Suprapubic skin (tissue), 4 donors: ENCODE data around the gene RAB25. TPM values are rescaled to one million over a fixed set of nuclear protein-coding genes. Genes with fewer than 3 reads are reported as not detected.

Experiments
- DNase-seq, 2 donors: peaks; one replicate each; pipeline ENCODE4 v3.0.0-alpha.2; 2019; ENCODE audit warnings: low spot score in 2 of 2
- H3K27ac ChIP-seq: fragments of 200-600 bp; sonication (generic); one replicate; pipeline ENCODE4 v1.5.1; 2019
- H3K27me3 ChIP-seq: fragments of 200-600 bp; sonication (generic); one replicate; pipeline ENCODE4 v1.5.1; 2019
- H3K36me3 ChIP-seq: fragments of 200-600 bp; sonication (generic); one replicate; pipeline ENCODE4 v1.5.1; 2019
- H3K4me1 ChIP-seq: fragments of 200-600 bp; sonication (generic); one replicate; pipeline ENCODE4 v1.5.1; 2019
- H3K4me3 ChIP-seq: fragments of 200-600 bp; sonication (generic); one replicate; pipeline ENCODE4 v1.5.1; 2019; ENCODE audit warnings: mild to moderate bottlenecking
- H3K9me3 ChIP-seq: fragments of 200-600 bp; sonication (generic); one replicate; pipeline ENCODE4 v1.5.1; 2019
- CTCF ChIP-seq, 2 donors: fragments of 200-600 bp in 1 of 2; fragments of 450-650 bp in 1 of 2; sonication (generic) in 1 of 2; IDR thresholded peaks; one replicate each; pipeline ENCODE4 v1.5.1; 2016 to 2019; ENCODE audit warnings: antibody characterized with exemption in 2 of 2, mild to moderate bottlenecking in 1 of 2, moderate library complexity in 1 of 2
- EP300 ChIP-seq: sonication (generic); formaldehyde crosslinking; IDR thresholded peaks from one replicate; pipeline ENCODE4 v1.6.1; 2017; ENCODE audit warnings: antibody characterized with exemption
- POLR2A ChIP-seq, 2 donors: fragments of 450-650 bp; IDR thresholded peaks; one replicate each; pipeline ENCODE4 v1.6.1; 2017; ENCODE audit warnings: antibody characterized with exemption in 2 of 2, mild to moderate bottlenecking in 2 of 2, moderate library complexity in 2 of 2
- POLR2AphosphoS5 ChIP-seq, 3 donors: sonication (generic); formaldehyde crosslinking; IDR thresholded peaks; one replicate each; pipeline ENCODE4 v1.6.1; 2017; ENCODE audit warnings: antibody characterized with exemption in 3 of 3
- WGBS: methylation state at CpG from one replicate; pipeline ENCODE4 v1.1.5; 2018; 5-methylcytosine and 5-hydroxymethylcytosine counted together
- total RNA-seq, 4 donors: library from RNA; depleted of rRNA; stranded (reverse); fragments of >200 nt; gene quantifications; one replicate each; pipeline ENCODE4 v1.1.0, GENCODE V29; 2016

RAB25 gene
- total RNA-seq, 4 donors from 2014 or later = 150 to 284 (median 205) TPM

GRCh38 chr1:156083800-156084790, 23.1 kb downstream of the RAB25 start:
- Histone ChIP-seq H3K4me3 (no peak overlapping the region), H3K9me3 (no peaks in the 10 kb centered on the region), H3K27ac (no peak overlapping the region), H3K36me3 (no peaks in the 10 kb centered on the region), H3K27me3 (no peaks in the 10 kb centered on the region), H3K4me1 (peaks cover 26% of the 10 kb centered on the region)
- no peak for TF ChIP-seq EP300
- no peak for TF ChIP-seq POLR2A (IDR thresholded peaks at IDR 0.05)
- no peak for TF ChIP-seq POLR2AphosphoS5 (IDR thresholded peaks at IDR 0.05)
- TF ChIP-seq CTCF (IDR thresholded peaks at IDR 0.05) = no peak
- no peak for DNase-seq
- 67% methylated on average over 7 of the region's 7 CpGs for WGBS

GRCh38 chr1:156086256-156086662, 25.3 kb downstream of the RAB25 start:
- H3K27me3 ChIP-seq = no peaks in the 10 kb centered on the region
- H3K36me3 ChIP-seq = no peaks in the 10 kb centered on the region
- TF ChIP-seq POLR2AphosphoS5 (IDR thresholded peaks at IDR 0.05) (no peak), POLR2A (IDR thresholded peaks at IDR 0.05) (no peak), EP300 (no peak)
- DNase-seq = no peak
- no peak overlapping the region for H3K27ac ChIP-seq
- H3K9me3 ChIP-seq = no peaks in the 10 kb centered on the region
- H3K4me1 ChIP-seq = peaks cover 30% of the 10 kb centered on the region
- WGBS = 65% methylated on average over 1 of the region's 1 CpG
- no peak overlapping the region for H3K4me3 ChIP-seq

- no peak overlapping the region for H3K4me3 ChIP-seq
- H3K36me3 ChIP-seq = no peaks in the 10 kb centered on the region
- DNase-seq = no peak
- TF ChIP-seq CTCF (IDR thresholded peaks at IDR 0.05) = no peak
- TF ChIP-seq EP300 = no peak
- TF ChIP-seq POLR2A (IDR thresholded peaks at IDR 0.05) = no peak
- no peak overlapping the region for H3K27ac ChIP-seq
- peaks cover 9% of the 10 kb centered on the region for H3K4me1 ChIP-seq
- no peaks in the 10 kb centered on the region for H3K9me3 ChIP-seq
- 62% methylated on average over 6 of the region's 6 CpGs for WGBS
- no peaks in the 10 kb centered on the region for H3K27me3 ChIP-seq
Observed at GRCh38 chr1:156089704-156090103, 28.7 kb downstream of the RAB25 start.

- Histone ChIP-seq H3K27ac (no peak overlapping the region), H3K27me3 (no peaks in the 10 kb centered on the region), H3K4me3 (no peak overlapping the region), H3K36me3 (no peaks in the 10 kb centered on the region), H3K9me3 (no peaks in the 10 kb centered on the region), H3K4me1 (peaks cover 9% of the 10 kb centered on the region)
- WGBS = 42% methylated on average over 5 of the region's 5 CpGs
- DNase-seq = no peak
- TF ChIP-seq CTCF (IDR thresholded peaks at IDR 0.05) (no peak), POLR2AphosphoS5 (IDR thresholded peaks at IDR 0.05) (no peak)
Observed at GRCh38 chr1:156090138-156090839, 29.3 kb downstream of the RAB25 start.

- no peak for TF ChIP-seq POLR2A (IDR thresholded peaks at IDR 0.05)
- TF ChIP-seq POLR2AphosphoS5 (IDR thresholded peaks at IDR 0.05) = no peak
- peak; percentile 63 to 81 for TF ChIP-seq CTCF (IDR thresholded peaks at IDR 0.05)
- no peak for TF ChIP-seq EP300
- Histone ChIP-seq H3K27ac (no peak overlapping the region), H3K4me1 (peaks cover 12% of the 10 kb centered on the region), H3K4me3 (no peak overlapping the region), H3K27me3 (no peaks in the 10 kb centered on the region), H3K9me3 (no peaks in the 10 kb centered on the region), H3K36me3 (no peaks in the 10 kb centered on the region)
- 17% methylated on average over 8 of the region's 14 CpGs for WGBS
- peak; percentile 93 to 94 for DNase-seq
Observed at GRCh38 chr1:156090840-156091188, 29.9 kb downstream of the RAB25 start.
